Caco-2 (cell line): Measurements from ENCODE around the gene MIEN1. TPM values are rescaled to one million over a fixed set of nuclear protein-coding genes. Genes with fewer than 3 reads are reported as not detected.

Experiments used
- BruUV-seq: library from RNA; stranded (reverse); fragments of 400-500 nt; replicated peaks from 2 replicates; lab custom pipeline; 2021; lab: Mats Ljungman, UMichigan
- CTCF ChIA-PET: fragments of 300-600 bp; sonication (Branson Sonifier 250); formaldehyde crosslinking; loops from one replicate; lab custom pipeline; 2022; ENCODE audit warnings: antibody characterized with exemption; lab: Charles Lee
- POLR2A ChIA-PET: fragments of 300-600 bp; sonication (Branson Sonifier 250); formaldehyde crosslinking; loops from one replicate; lab custom pipeline; 2022; ENCODE audit warnings: antibody characterized with exemption; lab: Charles Lee
- DNase-seq, 2 experiments: peaks; one replicate each; pipeline versions ENCODE4 v3.0.0 to v3.0.0-alpha.2; 2020 to 2022
- H3K27me3 ChIP-seq: replicated peaks from 2 replicates; pipeline ENCODE4 v1.6.0; 2011; ENCODE audit warnings: low read length; ENCODE audit not compliant: control insufficient read depth, insufficient read depth
- H3K36me3 ChIP-seq: 2 replicates; pipeline ENCODE4 v1.5.1; 2011; ENCODE audit warnings: low read length; ENCODE audit not compliant: control insufficient read depth, insufficient read depth
- H3K4me1 ChIP-seq: fragments of 250-450 bp; sonication (Bioruptor Pico); 2 replicates; pipeline ENCODE4 v1.5.1; 2020; ENCODE audit warnings: mild to moderate bottlenecking
- H3K4me3 ChIP-seq: 2 replicates; pipeline ENCODE4 v1.5.1; 2011; ENCODE audit warnings: low read depth, mild to moderate bottlenecking, control low read depth, low read length
- H3K9me3 ChIP-seq: fragments of 250-450 bp; sonication (Bioruptor Pico); 2 replicates; pipeline ENCODE4 v1.5.1; 2020; ENCODE audit warnings: mild to moderate bottlenecking, moderate library complexity
- H3K27ac Mint-ChIP-seq: one replicate; pipeline ENCODE4 v1.8.0; 2022; ENCODE audit warnings: mixed read lengths; ENCODE audit not compliant: unreplicated experiment
- H3K27me3 Mint-ChIP-seq: one replicate; pipeline ENCODE4 v1.8.0; 2022; ENCODE audit warnings: mixed read lengths; ENCODE audit not compliant: insufficient read depth, unreplicated experiment
- H3K36me3 Mint-ChIP-seq: one replicate; pipeline ENCODE4 v1.8.0; 2022; ENCODE audit warnings: mild to moderate bottlenecking, mixed read lengths; ENCODE audit not compliant: insufficient read depth, unreplicated experiment
- H3K4me1 Mint-ChIP-seq: one replicate; pipeline ENCODE4 v1.8.0; 2022; ENCODE audit warnings: low read depth, mixed read lengths; ENCODE audit not compliant: unreplicated experiment
- H3K4me3 Mint-ChIP-seq: one replicate; pipeline ENCODE4 v1.8.0; 2022; ENCODE audit warnings: mild to moderate bottlenecking, moderate library complexity, mixed read lengths; ENCODE audit not compliant: unreplicated experiment
- H3K9me3 Mint-ChIP-seq: one replicate; pipeline ENCODE4 v1.8.0; 2022; ENCODE audit warnings: mixed read lengths; ENCODE audit not compliant: unreplicated experiment
- intact Hi-C: fragments of 100-400 bp; cut with micrococcal nuclease; formaldehyde crosslinking; loops from one replicate; pipeline ENCODE4 v1.10.0; 2022; ENCODE audit not compliant: unreplicated experiment
- total RNA-seq: library from RNA; stranded (reverse); gene quantifications from 2 replicates; pipeline ENCODE4 v1.2.3, GENCODE V29; 2022
- TF ChIP-seq, protein P1 (sequence below), 2 experiments: fragments of 200-600 bp in 1 of 2; IDR thresholded peaks; 1 replicate in 1 of 2; 2 replicates in 1 of 2; pipeline versions ENCODE4 v1.5.1 to v1.8.0; 2011 to 2022; ENCODE audit warnings: antibody characterized with exemption in 1 of 2, control low read depth in 1 of 2, inconsistent platforms in 1 of 2, low read depth in 1 of 2, low read length in 1 of 2, mild to moderate bottlenecking in 1 of 2, moderate library complexity in 1 of 2; ENCODE audit not compliant: insufficient read depth in 1 of 2, severe bottlenecking in 1 of 2, unreplicated experiment in 1 of 2

Gene MIEN1
- total RNA-seq, 1 experiment from 2014 or later: 42.9 TPM

DNA sequence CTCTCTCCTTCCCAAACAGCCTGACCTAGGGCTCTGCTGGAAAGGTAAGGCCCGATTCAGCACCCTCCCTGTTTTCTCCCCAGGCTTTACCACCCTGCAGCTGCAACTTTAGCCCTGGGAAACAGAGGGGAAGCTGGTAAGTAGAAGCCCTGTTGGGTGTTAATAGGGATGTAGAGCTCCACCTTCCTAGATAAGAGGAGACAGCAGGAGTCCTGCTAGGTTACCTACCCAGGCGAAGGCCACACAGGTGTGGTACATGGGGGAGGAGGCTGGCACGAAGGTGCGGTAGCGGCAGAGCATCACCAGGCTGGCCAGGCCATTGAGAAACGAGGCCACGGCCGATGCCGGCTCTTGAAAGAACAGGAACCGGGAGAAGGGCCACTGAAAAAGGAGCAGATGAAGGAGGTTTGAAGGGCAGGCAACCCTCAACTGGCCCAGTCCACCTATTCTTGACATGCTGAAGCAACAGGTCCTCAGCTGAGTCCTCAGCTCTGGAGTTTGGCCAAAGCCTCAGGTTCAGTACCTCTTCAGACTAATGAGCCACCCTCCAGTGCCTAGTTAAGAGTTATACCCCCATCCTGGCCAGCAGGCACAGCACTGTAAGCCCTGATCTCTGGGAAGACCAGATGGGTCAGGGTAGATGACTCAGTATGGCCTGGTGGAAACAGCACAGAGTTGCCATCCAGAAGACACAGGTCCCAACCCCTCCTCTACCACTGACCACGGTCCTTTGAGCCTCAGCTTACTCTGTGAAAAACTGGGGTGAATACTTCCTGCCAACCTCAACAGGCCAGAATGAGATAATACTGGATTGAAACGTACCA, 45.8 kb downstream of the MIEN1 start:
- H3K4me1 ChIP-seq: peaks cover 20% of the 10 kb centered on the region
- ChIA-PET CTCF (interaction anchor here (0.7 kb wide), 1 partner anchor 18 kb away, joined by 3 read pairs; no protein-coding TSS in a partner anchor), POLR2A (no interaction called here)
- no peaks in the 10 kb centered on the region for H3K27me3 Mint-ChIP-seq
- no peak for DNase-seq
- no peak overlapping the region for H3K4me3 ChIP-seq
- BruUV-seq: no TSS peak
- H3K9me3 Mint-ChIP-seq: no peaks in the 10 kb centered on the region
- H3K4me3 Mint-ChIP-seq: no peak overlapping the region
- peaks cover 8% of the 10 kb centered on the region for H3K36me3 Mint-ChIP-seq
- H3K36me3 ChIP-seq: no peaks in the 10 kb centered on the region
- no peaks in the 10 kb centered on the region for H3K9me3 ChIP-seq
- H3K4me1 Mint-ChIP-seq: peaks cover 11% of the 10 kb centered on the region
- no peak overlapping the region for H3K27ac Mint-ChIP-seq
- TF ChIP-seq, protein P1, sequence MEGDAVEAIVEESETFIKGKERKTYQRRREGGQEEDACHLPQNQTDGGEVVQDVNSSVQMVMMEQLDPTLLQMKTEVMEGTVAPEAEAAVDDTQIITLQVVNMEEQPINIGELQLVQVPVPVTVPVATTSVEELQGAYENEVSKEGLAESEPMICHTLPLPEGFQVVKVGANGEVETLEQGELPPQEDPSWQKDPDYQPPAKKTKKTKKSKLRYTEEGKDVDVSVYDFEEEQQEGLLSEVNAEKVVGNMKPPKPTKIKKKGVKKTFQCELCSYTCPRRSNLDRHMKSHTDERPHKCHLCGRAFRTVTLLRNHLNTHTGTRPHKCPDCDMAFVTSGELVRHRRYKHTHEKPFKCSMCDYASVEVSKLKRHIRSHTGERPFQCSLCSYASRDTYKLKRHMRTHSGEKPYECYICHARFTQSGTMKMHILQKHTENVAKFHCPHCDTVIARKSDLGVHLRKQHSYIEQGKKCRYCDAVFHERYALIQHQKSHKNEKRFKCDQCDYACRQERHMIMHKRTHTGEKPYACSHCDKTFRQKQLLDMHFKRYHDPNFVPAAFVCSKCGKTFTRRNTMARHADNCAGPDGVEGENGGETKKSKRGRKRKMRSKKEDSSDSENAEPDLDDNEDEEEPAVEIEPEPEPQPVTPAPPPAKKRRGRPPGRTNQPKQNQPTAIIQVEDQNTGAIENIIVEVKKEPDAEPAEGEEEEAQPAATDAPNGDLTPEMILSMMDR (IDR thresholded peaks at IDR 0.05; ENCODE audit: insufficient read depth in 1 of 2, low read depth in 1 of 2, low read length in 1 of 2, severe bottlenecking in 1 of 2, unreplicated experiment in 1 of 2): no peak
- intact Hi-C loops: no loop called here
- no peaks in the 10 kb centered on the region for H3K27me3 ChIP-seq

DNA sequence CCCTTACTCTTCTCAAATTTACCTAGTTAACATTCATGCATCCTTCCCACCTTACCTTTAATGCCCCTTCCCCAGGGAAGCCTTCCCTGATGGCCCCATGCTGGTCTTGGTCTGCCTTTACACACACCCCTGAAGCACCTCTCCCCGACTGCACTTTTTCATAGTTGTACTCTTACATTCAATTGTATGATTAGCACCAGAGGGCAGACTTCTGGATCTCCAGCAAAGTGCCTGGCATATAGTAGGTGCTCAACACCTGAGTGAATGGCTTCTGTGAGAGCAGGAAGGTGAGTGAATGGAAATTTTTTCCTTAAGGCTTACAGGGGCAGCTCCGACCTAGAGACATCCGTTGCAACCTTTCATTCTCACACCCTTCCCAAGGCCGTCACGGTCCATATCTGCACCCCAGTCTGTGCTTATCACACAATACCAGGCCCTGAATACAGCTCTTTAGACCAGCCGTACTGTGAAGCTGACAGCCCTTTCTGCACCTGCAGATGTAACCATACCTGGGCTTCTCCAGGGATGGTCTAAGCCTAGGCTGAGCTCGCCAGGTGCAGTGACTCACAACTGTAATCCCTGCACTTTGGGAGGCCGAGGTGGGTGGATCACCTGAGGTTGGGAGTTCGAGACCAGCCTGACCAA, 46.9 kb downstream of the MIEN1 start:
- H3K9me3 Mint-ChIP-seq: no peaks in the 10 kb centered on the region
- H3K4me3 Mint-ChIP-seq: no peak overlapping the region
- Histone ChIP-seq H3K9me3 (no peaks in the 10 kb centered on the region), H3K27me3 (no peaks in the 10 kb centered on the region), H3K36me3 (no peaks in the 10 kb centered on the region), H3K4me3 (no peak overlapping the region), H3K4me1 (peaks cover 17% of the 10 kb centered on the region)
- H3K27ac Mint-ChIP-seq: no peak overlapping the region
- TF ChIP-seq, protein P1 (IDR thresholded peaks at IDR 0.05; ENCODE audit: insufficient read depth in 1 of 2, low read depth in 1 of 2, low read length in 1 of 2, severe bottlenecking in 1 of 2, unreplicated experiment in 1 of 2): no peak
- CTCF ChIA-PET: no interaction called here
- intact Hi-C loops: no loop called here
- DNase-seq: no peak
- peaks cover 18% of the 10 kb centered on the region for H3K4me1 Mint-ChIP-seq
- POLR2A ChIA-PET: no interaction called here
- no peaks in the 10 kb centered on the region for H3K27me3 Mint-ChIP-seq
- BruUV-seq: no TSS peak
- H3K36me3 Mint-ChIP-seq: peaks cover 8% of the 10 kb centered on the region

DNA sequence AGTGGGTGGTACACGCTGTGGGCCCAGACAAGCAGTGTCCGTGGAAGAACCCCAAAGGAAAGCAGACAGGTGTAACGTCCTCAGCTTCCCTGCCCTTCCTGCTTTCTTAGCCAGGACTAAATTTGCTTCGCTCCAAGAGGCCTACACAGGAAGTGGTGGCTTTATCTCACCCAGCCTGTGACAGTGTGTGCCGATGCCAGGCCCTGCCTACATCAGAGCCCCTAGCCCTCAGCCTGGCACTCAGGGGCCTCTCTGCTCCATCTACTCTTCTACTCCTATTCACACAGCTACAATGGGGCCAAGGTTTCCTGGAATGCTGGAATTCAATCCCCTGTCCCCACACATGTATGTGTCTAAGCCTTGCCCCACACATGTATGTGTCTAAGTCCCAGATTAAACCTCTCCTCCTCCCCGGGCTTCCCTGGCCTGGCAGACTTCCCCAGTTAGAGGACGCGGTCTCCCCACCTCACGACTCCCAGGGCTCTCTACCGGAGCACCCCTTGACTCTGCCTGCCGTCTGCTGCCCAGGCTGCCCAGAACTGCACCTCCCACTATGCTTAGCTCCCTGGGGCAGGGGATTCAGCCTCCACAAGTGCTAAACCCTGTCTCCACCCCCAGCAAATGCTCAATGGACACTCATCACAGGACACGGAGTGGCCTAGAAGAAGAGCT, 50.7 kb downstream of the MIEN1 start:
- Histone ChIP-seq H3K27me3 (no peaks in the 10 kb centered on the region), H3K9me3 (no peaks in the 10 kb centered on the region), H3K36me3 (no peaks in the 10 kb centered on the region), H3K4me3 (no peak overlapping the region), H3K4me1 (peaks cover 25% of the 10 kb centered on the region)
- ChIA-PET POLR2A (no interaction called here), CTCF (interaction anchor here (0.8 to 1.6 kb wide), 2 partner anchors 58 to 132 kb away, joined by 3 to 7 read pairs; no protein-coding TSS in a partner anchor)
- DNase-seq: no peak
- no peaks in the 10 kb centered on the region for H3K27me3 Mint-ChIP-seq
- TF ChIP-seq, protein P1 (IDR thresholded peaks at IDR 0.05; ENCODE audit: insufficient read depth in 1 of 2, low read depth in 1 of 2, low read length in 1 of 2, severe bottlenecking in 1 of 2, unreplicated experiment in 1 of 2): no peak
- no peaks in the 10 kb centered on the region for H3K9me3 Mint-ChIP-seq
- H3K36me3 Mint-ChIP-seq: peaks cover 5% of the 10 kb centered on the region
- H3K4me1 Mint-ChIP-seq: peaks cover 14% of the 10 kb centered on the region
- H3K27ac Mint-ChIP-seq: no peak overlapping the region
- intact Hi-C loops: no loop called here
- BruUV-seq: no TSS peak
- no peak overlapping the region for H3K4me3 Mint-ChIP-seq
